C1 segment of cervical spinal cord (tissue), 14 donors: ENCODE measurements around the gene TRIM49B.
"Not testable (repeated sequence)": the region's sequence is repeated elsewhere in the genome, so short reads cannot be mapped to it uniquely, and the experiment has no call there.

ENCODE experiments used
- DNase-seq, 14 donors: peaks; one replicate each; lab custom pipeline; 2025; lab: John Stamatoyannopoulos, UW

Gene TRIM49B

GRCh38 chr11:49028523-49028922, at the start of gene TRIM49B:
TSS of gene TRIM49B (plus strand) at chr11:49028823. CDS start at chr11:49031600, 2,777 bp downstream.
- not testable (repeated sequence) for DNase-seq

- not testable (repeated sequence) for DNase-seq
Observed at GRCh38 chr11:48983785-48984184, 44.8 kb upstream of the TRIM49B start, which contains the start of gene TRIM51G. TSS of gene TRIM51G (minus strand) at chr11:48983885. CDS start at chr11:48981695, 2,190 bp downstream.

DNA sequence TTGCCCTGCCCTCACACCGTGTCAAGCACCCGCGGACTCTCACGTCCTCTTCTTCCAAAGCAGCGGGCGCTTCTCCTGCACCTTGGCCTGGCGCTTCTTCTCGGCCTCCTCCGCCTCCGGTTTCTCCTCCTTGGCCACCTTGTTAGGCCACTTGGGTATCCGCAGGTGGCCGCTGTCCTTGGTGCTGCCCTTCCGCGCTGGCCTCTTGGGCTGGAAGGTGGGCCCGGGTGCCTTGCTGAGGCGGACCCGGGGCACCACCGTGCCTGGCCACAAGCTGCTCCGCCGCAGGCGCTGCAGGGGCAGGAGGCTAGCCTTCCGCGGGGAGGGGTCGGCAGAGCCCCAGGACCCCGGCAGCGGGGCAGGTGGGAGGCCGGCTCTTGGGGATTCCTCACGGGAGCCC, 19.6 kb downstream of the TRIM49B start:
- not testable (repeated sequence) for DNase-seq

- DNase-seq, result not testable (repeated sequence)
Observed at GRCh38 chr11:49049821-49050220, 21.2 kb downstream of the TRIM49B start.

DNA sequence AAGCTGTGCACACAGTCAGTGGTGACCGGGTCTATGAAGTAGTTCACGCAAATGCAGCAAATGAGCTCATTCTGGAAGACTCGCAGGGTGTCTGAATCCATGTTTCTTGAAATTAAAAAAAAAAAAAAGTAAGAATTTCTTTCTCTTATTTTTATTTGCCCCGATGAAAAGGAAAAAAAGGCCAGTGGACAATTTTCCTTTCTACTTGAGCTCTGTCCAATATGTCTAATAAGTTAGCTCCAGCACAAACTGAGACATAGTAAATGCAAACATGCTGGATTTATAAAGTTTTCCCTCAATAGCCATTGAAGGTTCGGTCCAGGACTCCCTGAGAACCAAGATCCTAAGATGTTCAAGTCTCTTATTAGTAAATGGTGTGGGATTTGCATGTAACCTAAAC, 30.4 kb downstream of the TRIM49B start, which contains the start of gene TRIM64C:
TSS of gene TRIM64C (minus strand) at position 101 of the 400 bp plus-strand sequence. CDS start at position 101, 0 bp downstream.
- DNase-seq, result not testable (repeated sequence)

DNA sequence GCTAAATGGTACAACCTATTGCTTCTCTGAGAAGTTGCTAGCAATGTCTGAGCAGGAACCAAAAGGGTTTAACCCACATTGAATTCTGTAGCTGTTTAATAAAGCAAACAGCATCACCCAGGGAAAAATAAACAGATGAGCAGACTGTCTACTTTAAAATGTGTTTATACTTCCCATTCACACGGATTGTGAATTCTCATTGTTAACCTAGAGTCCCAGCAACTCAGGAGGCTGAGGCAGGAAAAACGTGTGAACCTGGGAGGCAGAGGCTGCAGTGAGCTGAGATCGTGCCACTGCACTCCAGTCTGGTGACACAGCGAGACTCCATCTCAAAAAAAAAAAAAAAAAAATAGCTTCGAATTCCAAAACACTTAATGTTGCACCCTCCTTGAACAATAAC, 41.3 kb downstream of the TRIM49B start:
- DNase-seq, result not testable (repeated sequence)
